IPS-18a (cell line): ENCODE data around the gene OR51B6.
"Not testable (repeated sequence)": the region's sequence is repeated elsewhere in the genome, so short reads cannot be mapped to it uniquely, and the experiment has no call there.

Source experiments
- H3K27ac ChIP-seq: one replicate; pipeline ENCODE4 v1.5.1; 2013; ENCODE audit warnings: low read length
- H3K27me3 ChIP-seq: one replicate; pipeline ENCODE4 v1.6.1; 2013; ENCODE audit warnings: mild to moderate bottlenecking, low read length; ENCODE audit not compliant: control insufficient read depth, insufficient read depth
- H3K36me3 ChIP-seq: one replicate; pipeline ENCODE4 v1.6.1; 2013; ENCODE audit warnings: low read depth, low read length; ENCODE audit not compliant: control insufficient read depth
- H3K4me1 ChIP-seq: one replicate; pipeline ENCODE4 v1.6.1; 2013; ENCODE audit warnings: low read depth, low read length; ENCODE audit not compliant: control insufficient read depth
- H3K4me3 ChIP-seq: one replicate; pipeline ENCODE4 v1.5.1; 2013; ENCODE audit warnings: low read length
- H3K9ac ChIP-seq: one replicate; pipeline ENCODE4 v1.6.1; 2013; ENCODE audit warnings: mild to moderate bottlenecking, low read length, moderate library complexity
- H3K9me3 ChIP-seq: one replicate; pipeline ENCODE4 v1.6.1; 2013; ENCODE audit warnings: low read depth, low read length; ENCODE audit not compliant: control insufficient read depth

Gene OR51B6

GRCh38 chr11:5339771-5340322, 11.5 kb upstream of the OR51B6 start:
- H3K4me3 ChIP-seq, result no peak overlapping the region
- H3K9me3 ChIP-seq, result no peaks in the 10 kb centered on the region
- H3K9ac ChIP-seq, result no peak overlapping the region
- no peaks in the 10 kb centered on the region for H3K27me3 ChIP-seq
- no peaks in the 10 kb centered on the region for H3K36me3 ChIP-seq
- H3K4me1 ChIP-seq, result peaks cover 7% of the 10 kb centered on the region
- no peak overlapping the region for H3K27ac ChIP-seq

GRCh38 chr11:5343474-5344335, 7.6 kb upstream of the OR51B6 start, which contains the start of gene OR51B5:
Gene OR51B5 (minus strand): TSS chr11:5343524. CDS start chr11:5343524, 0 bp downstream.
- H3K27me3 ChIP-seq, result no peaks in the 10 kb centered on the region
- H3K9ac ChIP-seq, result no peak within 1 kb of the TSS
- no peaks in the 10 kb centered on the region for H3K9me3 ChIP-seq
- H3K4me1 ChIP-seq, result peaks cover 11% of the 10 kb centered on the region
- no peak within 1 kb of the TSS for H3K27ac ChIP-seq
- H3K36me3 ChIP-seq, result no peaks in the 10 kb centered on the region
- H3K4me3 ChIP-seq, result no peak within 1 kb of the TSS

- H3K4me3 ChIP-seq, result no peak overlapping the region
- no peak overlapping the region for H3K9ac ChIP-seq
- H3K9me3 ChIP-seq, result no peaks in the 10 kb centered on the region
- no peak overlapping the region for H3K27ac ChIP-seq
- no peaks in the 10 kb centered on the region for H3K27me3 ChIP-seq
- H3K36me3 ChIP-seq, result no peaks in the 10 kb centered on the region
- peaks cover 16% of the 10 kb centered on the region for H3K4me1 ChIP-seq
Observed at GRCh38 chr11:5345831-5346230, 5.5 kb upstream of the OR51B6 start.

GRCh38 chr11:5348551-5349194, 2.6 kb upstream of the OR51B6 start:
- Histone ChIP-seq H3K4me3 (no peak overlapping the region), H3K36me3 (no peaks in the 10 kb centered on the region)

GRCh38 chr11:5349550-5349949, 1.8 kb upstream of the OR51B6 start:
- H3K9me3 ChIP-seq, result no peaks in the 10 kb centered on the region
- no peak overlapping the region for H3K27ac ChIP-seq
- H3K9ac ChIP-seq, result no peak overlapping the region
- no peaks in the 10 kb centered on the region for H3K36me3 ChIP-seq
- H3K4me3 ChIP-seq, result no peak overlapping the region
- no peaks in the 10 kb centered on the region for H3K27me3 ChIP-seq
- H3K4me1 ChIP-seq, result peaks cover 9% of the 10 kb centered on the region

More at GRCh38 chr11:5348551-5349194, 2.6 kb upstream of the OR51B6 start:
- no peaks in the 10 kb centered on the region for H3K27me3 ChIP-seq
- H3K27ac ChIP-seq, result no peak overlapping the region
- no peaks in the 10 kb centered on the region for H3K9me3 ChIP-seq
- H3K4me1 ChIP-seq, result peaks cover 14% of the 10 kb centered on the region
- no peak overlapping the region for H3K9ac ChIP-seq

- H3K27me3 ChIP-seq, H3K4me1 ChIP-seq, H3K36me3 ChIP-seq, H3K27ac ChIP-seq, H3K4me3 ChIP-seq, H3K9ac ChIP-seq, H3K9me3 ChIP-seq: not testable (repeated sequence)
Observed at GRCh38 chr11:5356031-5356430, 4.7 kb downstream of the OR51B6 start.

GRCh38 chr11:5362017-5362625, 10.8 kb downstream of the OR51B6 start:
- H3K27ac ChIP-seq, result no peak overlapping the region
- no peaks in the 10 kb centered on the region for H3K4me1 ChIP-seq
- H3K27me3 ChIP-seq, result no peaks in the 10 kb centered on the region
- H3K9me3 ChIP-seq, result no peaks in the 10 kb centered on the region
- H3K36me3 ChIP-seq, result no peaks in the 10 kb centered on the region
- H3K9ac ChIP-seq, result no peak overlapping the region
- no peak overlapping the region for H3K4me3 ChIP-seq

- Histone ChIP-seq H3K4me3 (no peak overlapping the region), H3K27me3 (no peaks in the 10 kb centered on the region), H3K36me3 (no peaks in the 10 kb centered on the region), H3K9ac (no peak overlapping the region), H3K27ac (no peak overlapping the region), H3K4me1 (peaks cover 4% of the 10 kb centered on the region), H3K9me3 (no peaks in the 10 kb centered on the region)
Observed at GRCh38 chr11:5363679-5364078, 12.4 kb downstream of the OR51B6 start.

- H3K4me1 ChIP-seq, result peaks cover 6% of the 10 kb centered on the region
Observed at GRCh38 chr11:5364214-5364613, 12.9 kb downstream of the OR51B6 start.

GRCh38 chr11:5366365-5366764, 15.1 kb downstream of the OR51B6 start:
- not testable (repeated sequence) for H3K9ac ChIP-seq, H3K4me1 ChIP-seq, H3K9me3 ChIP-seq, H3K27me3 ChIP-seq, H3K27ac ChIP-seq, H3K4me3 ChIP-seq, H3K36me3 ChIP-seq

More at GRCh38 chr11:5364214-5364613, 12.9 kb downstream of the OR51B6 start:
- Histone ChIP-seq H3K9ac (no peak overlapping the region), H3K9me3 (no peaks in the 10 kb centered on the region), H3K4me3 (no peak overlapping the region), H3K36me3 (no peaks in the 10 kb centered on the region), H3K27ac (no peak overlapping the region), H3K27me3 (no peaks in the 10 kb centered on the region)

GRCh38 chr11:5366856-5367255, 15.5 kb downstream of the OR51B6 start:
- Histone ChIP-seq H3K4me3 (no peak overlapping the region), H3K36me3 (no peaks in the 10 kb centered on the region), H3K27ac (no peak overlapping the region), H3K4me1 (peaks cover 6% of the 10 kb centered on the region), H3K27me3 (no peaks in the 10 kb centered on the region), H3K9ac (no peak overlapping the region), H3K9me3 (no peaks in the 10 kb centered on the region)
